Activated naive CD8-positive, alpha-beta T cell (primary cell): ENCODE measurements around the gene KCNH1.
"Not testable (repeated sequence)": the region's sequence is repeated elsewhere in the genome, so short reads cannot be mapped to it uniquely, and the experiment has no call there.

Experiments
- H3K27ac Mint-ChIP-seq: one replicate; pipeline ENCODE4 v1.8.0; 2021; ENCODE audit warnings: mixed read lengths
- H3K27me3 Mint-ChIP-seq: one replicate; pipeline ENCODE4 v1.8.0; 2021; ENCODE audit warnings: mixed read lengths
- H3K36me3 Mint-ChIP-seq: one replicate; pipeline ENCODE4 v1.8.0; 2021; ENCODE audit warnings: mixed read lengths
- H3K4me1 Mint-ChIP-seq: one replicate; pipeline ENCODE4 v1.8.0; 2021; ENCODE audit warnings: low read depth, mixed read lengths
- H3K4me3 Mint-ChIP-seq: one replicate; pipeline ENCODE4 v1.8.0; 2021; ENCODE audit warnings: mild to moderate bottlenecking, mixed read lengths
- H3K9me3 Mint-ChIP-seq: one replicate; pipeline ENCODE4 v1.8.0; 2021; ENCODE audit warnings: low read depth, mixed read lengths

KCNH1 gene

GRCh38 chr1:210992837-210993236, 141.1 kb downstream of the KCNH1 start:
- H3K9me3 Mint-ChIP-seq, result no peaks in the 10 kb centered on the region
- H3K27ac Mint-ChIP-seq, result no peak overlapping the region
- H3K36me3 Mint-ChIP-seq, result no peaks in the 10 kb centered on the region
- no peak overlapping the region for H3K4me3 Mint-ChIP-seq
- no peaks in the 10 kb centered on the region for H3K4me1 Mint-ChIP-seq
- H3K27me3 Mint-ChIP-seq, result peaks cover 15% of the 10 kb centered on the region

- no peaks in the 10 kb centered on the region for H3K36me3 Mint-ChIP-seq
Measured at GRCh38 chr1:210989905-210990304, 144.0 kb downstream of the KCNH1 start.

DNA sequence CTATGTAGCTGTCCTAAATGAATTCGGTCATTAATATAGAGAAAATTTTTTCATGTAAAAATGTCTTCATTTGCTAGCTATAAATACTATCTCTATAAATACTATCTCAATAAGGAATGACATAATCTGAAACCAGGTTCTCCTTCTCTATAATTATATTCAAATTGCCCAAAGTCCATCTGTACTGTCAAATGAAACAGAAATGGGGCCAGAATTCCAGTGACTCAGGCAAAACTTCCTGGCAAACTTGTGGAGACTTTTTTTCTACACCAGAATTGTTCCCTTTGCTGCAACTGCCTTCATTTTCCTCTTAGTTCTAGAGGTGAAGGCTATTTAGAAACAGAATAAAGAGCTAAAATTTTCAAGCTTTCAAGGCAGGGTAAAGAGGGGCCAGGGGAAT, 152.5 kb downstream of the KCNH1 start:
- no peak overlapping the region for H3K27ac Mint-ChIP-seq
- H3K27me3 Mint-ChIP-seq, result peaks cover 7% of the 10 kb centered on the region
- peaks cover 2% of the 10 kb centered on the region for H3K9me3 Mint-ChIP-seq
- H3K4me3 Mint-ChIP-seq, result no peak overlapping the region
- H3K4me1 Mint-ChIP-seq, result no peaks in the 10 kb centered on the region
- no peaks in the 10 kb centered on the region for H3K36me3 Mint-ChIP-seq

More at GRCh38 chr1:210989905-210990304, 144.0 kb downstream of the KCNH1 start:
- Mint-ChIP-seq H3K27ac (no peak overlapping the region), H3K4me3 (no peak overlapping the region), H3K4me1 (no peaks in the 10 kb centered on the region), H3K27me3 (peaks cover 16% of the 10 kb centered on the region), H3K9me3 (no peaks in the 10 kb centered on the region)

DNA sequence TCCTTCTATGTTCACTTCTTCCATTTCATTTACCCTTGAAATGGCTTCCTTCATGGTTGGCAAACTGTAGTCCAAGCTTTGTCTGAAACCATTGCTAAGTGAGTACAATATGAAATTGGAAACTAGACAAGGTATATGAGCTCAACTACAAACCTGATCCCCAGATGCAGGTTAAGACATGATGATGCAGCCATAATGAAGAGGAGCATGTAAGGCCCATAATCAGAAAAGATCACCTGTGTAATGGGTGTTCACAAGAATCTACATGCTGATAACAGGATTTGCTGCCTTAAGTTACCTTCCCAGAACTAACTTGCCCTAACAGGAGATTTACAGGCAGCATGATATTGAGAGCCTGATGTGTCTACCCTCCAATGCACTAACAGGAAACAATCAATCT, 153.9 kb downstream of the KCNH1 start:
- peaks cover 4% of the 10 kb centered on the region for H3K27me3 Mint-ChIP-seq
- no peaks in the 10 kb centered on the region for H3K36me3 Mint-ChIP-seq
- H3K4me1 Mint-ChIP-seq, result no peaks in the 10 kb centered on the region
- H3K9me3 Mint-ChIP-seq, result peaks cover 2% of the 10 kb centered on the region
- no peak overlapping the region for H3K4me3 Mint-ChIP-seq
- H3K27ac Mint-ChIP-seq, result no peak overlapping the region

DNA sequence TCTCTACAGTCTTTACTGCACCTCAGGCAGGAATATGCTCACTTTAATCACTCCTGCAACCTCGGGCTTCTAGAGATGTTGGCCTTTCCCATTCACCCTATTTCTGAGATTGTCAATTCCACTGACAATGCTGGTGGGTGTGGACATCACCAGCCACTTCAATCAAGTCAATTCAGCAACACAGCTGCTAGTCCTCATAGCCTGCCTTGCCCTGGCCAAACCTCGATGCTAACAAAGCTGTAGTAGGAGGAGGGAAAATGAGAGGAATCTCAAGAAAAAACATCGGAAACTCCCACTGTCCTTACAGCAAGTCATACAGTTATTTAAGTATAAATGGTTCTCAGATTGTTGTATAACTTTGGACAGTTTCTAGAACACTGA, 155.0 kb downstream of the KCNH1 start:
- Mint-ChIP-seq H3K4me3 (no peak overlapping the region), H3K36me3 (no peaks in the 10 kb centered on the region), H3K27me3 (peaks cover 5% of the 10 kb centered on the region), H3K4me1 (no peaks in the 10 kb centered on the region), H3K9me3 (peaks cover 2% of the 10 kb centered on the region), H3K27ac (no peak overlapping the region)

DNA sequence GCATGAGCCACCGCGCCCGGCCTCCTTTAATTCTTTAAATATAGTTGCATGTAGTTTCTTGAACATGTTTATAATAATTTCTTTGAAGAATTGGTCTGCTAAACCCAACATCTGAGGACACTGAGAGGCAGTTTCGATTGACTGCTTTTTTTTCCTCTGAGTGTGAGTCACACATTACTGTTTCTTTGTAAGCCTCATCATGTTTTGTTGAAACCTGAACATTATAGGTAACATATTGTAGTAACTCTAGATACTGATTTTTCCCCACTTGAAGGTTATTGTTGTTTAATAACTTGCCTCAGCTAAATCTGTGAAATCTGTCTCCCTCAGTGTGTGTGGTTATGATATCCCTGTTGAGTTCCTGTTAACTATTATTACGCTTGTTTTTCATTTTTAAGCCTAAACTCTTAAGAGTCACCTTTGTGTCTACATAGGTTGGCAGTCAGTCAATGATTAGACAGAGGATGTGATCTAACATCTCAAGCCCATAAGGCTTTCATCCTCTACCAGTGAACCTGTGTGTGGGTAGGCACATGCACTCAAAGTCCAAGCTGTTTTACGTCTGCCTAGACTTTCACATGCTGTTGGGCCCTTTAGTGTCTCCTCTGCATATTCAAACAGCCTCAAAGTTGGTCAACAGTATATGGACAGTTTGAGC, 155.5 kb downstream of the KCNH1 start:
- Mint-ChIP-seq H3K4me1 (no peaks in the 10 kb centered on the region), H3K4me3 (no peak overlapping the region), H3K9me3 (peaks cover 2% of the 10 kb centered on the region), H3K27ac (no peak overlapping the region), H3K27me3 (peaks cover 5% of the 10 kb centered on the region), H3K36me3 (no peaks in the 10 kb centered on the region)

GRCh38 chr1:210951279-210951678, 182.7 kb downstream of the KCNH1 start:
- no peaks in the 10 kb centered on the region for H3K4me1 Mint-ChIP-seq
- H3K4me3 Mint-ChIP-seq, result no peak overlapping the region
- H3K27ac Mint-ChIP-seq, result no peak overlapping the region
- H3K9me3 Mint-ChIP-seq, result no peaks in the 10 kb centered on the region
- no peaks in the 10 kb centered on the region for H3K36me3 Mint-ChIP-seq
- no peaks in the 10 kb centered on the region for H3K27me3 Mint-ChIP-seq

DNA sequence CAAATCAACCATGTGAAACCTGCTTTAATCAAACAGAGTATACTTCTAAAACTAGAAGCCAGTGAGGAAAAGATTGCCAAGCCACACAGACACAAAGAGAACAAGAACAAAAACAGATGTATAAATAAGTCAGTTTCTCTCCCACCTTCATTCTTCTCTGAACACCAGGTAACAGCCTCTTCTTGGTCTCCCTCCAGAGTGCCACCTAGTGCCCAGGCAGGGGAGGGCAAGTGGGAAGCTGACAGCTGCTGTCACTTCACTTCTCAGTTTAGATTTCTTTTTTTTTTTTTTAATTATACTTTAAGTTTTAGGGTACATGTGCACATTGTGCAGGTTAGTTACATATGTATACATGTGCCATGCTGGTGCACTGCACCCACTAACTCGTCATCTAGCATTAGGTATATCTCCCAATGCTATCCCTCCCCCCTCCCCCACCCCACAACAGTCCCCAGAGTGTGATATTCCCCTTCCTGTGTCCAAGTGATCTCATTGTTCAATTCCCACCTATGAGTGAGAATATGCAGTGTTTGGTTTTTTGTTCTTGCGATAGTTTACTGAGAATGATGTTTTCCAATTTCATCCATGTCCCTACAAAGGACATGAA, 183.9 kb downstream of the KCNH1 start:
- not testable (repeated sequence) for H3K27ac Mint-ChIP-seq, H3K4me1 Mint-ChIP-seq, H3K36me3 Mint-ChIP-seq, H3K27me3 Mint-ChIP-seq, H3K9me3 Mint-ChIP-seq, H3K4me3 Mint-ChIP-seq

DNA sequence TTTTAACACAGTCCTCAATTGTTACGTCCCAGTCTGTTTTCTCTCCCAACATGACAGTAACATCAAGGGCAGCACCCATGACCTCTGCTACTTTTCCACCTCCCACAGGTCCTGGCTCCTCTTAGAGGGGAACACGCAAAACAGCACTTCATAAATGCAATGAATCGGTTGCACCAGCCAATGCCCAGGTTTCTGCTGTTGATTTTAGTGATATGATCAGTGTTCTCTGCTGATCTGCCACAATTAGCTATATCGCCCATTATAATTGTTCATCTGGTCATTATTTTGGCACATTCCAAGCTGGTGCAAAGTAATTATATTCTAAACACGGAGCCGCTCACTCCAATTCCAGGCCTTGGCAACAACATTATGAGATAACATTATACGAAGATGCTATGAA, 184.5 kb downstream of the KCNH1 start:
- Mint-ChIP-seq H3K4me3 (no peak overlapping the region), H3K27me3 (no peaks in the 10 kb centered on the region), H3K4me1 (no peaks in the 10 kb centered on the region), H3K27ac (no peak overlapping the region), H3K36me3 (no peaks in the 10 kb centered on the region), H3K9me3 (no peaks in the 10 kb centered on the region)

GRCh38 chr1:210949039-210949438, 184.9 kb downstream of the KCNH1 start:
- H3K4me3 Mint-ChIP-seq, result no peak overlapping the region
- no peaks in the 10 kb centered on the region for H3K4me1 Mint-ChIP-seq
- H3K27ac Mint-ChIP-seq, result no peak overlapping the region
- H3K27me3 Mint-ChIP-seq, result no peaks in the 10 kb centered on the region
- no peaks in the 10 kb centered on the region for H3K36me3 Mint-ChIP-seq
- no peaks in the 10 kb centered on the region for H3K9me3 Mint-ChIP-seq

GRCh38 chr1:210944252-210944651, 189.7 kb downstream of the KCNH1 start:
- Mint-ChIP-seq H3K36me3 (no peaks in the 10 kb centered on the region), H3K9me3 (no peaks in the 10 kb centered on the region), H3K27ac (no peak overlapping the region), H3K4me3 (no peak overlapping the region), H3K4me1 (peaks cover 8% of the 10 kb centered on the region), H3K27me3 (no peaks in the 10 kb centered on the region)

- H3K27me3 Mint-ChIP-seq, result no peaks in the 10 kb centered on the region
- H3K27ac Mint-ChIP-seq, result no peak overlapping the region
- no peak overlapping the region for H3K4me3 Mint-ChIP-seq
- H3K9me3 Mint-ChIP-seq, result no peaks in the 10 kb centered on the region
- H3K4me1 Mint-ChIP-seq, result peaks cover 8% of the 10 kb centered on the region
- H3K36me3 Mint-ChIP-seq, result no peaks in the 10 kb centered on the region
Measured at GRCh38 chr1:210942513-210942912, 191.4 kb downstream of the KCNH1 start.

- Mint-ChIP-seq H3K36me3 (no peaks in the 10 kb centered on the region), H3K9me3 (no peaks in the 10 kb centered on the region), H3K4me1 (peaks cover 8% of the 10 kb centered on the region), H3K27me3 (no peaks in the 10 kb centered on the region), H3K27ac (no peak overlapping the region), H3K4me3 (no peak overlapping the region)
Measured at GRCh38 chr1:210940081-210940617, 193.8 kb downstream of the KCNH1 start.

DNA sequence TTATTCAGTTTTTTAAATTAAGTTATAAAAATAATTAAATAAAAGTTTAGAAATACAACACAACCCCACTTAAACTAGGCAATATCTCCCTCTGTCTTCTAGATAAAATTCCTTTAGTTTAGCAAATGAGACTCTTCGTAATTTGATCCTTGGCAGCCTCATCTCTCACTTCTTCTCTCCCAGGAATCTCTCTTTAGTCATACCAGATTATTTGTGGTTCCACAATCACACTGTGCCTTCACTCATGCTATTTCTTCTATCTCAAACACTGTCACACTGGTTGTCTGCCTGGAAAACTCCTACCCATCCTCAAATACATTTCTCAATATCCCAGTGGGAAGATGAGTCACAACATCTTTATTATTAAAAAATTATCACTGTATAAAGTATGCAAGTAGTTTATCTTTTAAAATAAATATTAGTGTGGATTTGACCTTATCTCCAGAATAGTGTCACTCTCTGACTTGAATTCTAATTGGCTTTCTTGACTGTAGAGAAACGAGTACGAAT, 195.5 kb downstream of the KCNH1 start:
- Mint-ChIP-seq H3K4me3 (no peak overlapping the region), H3K27me3 (no peaks in the 10 kb centered on the region), H3K4me1 (peaks cover 8% of the 10 kb centered on the region), H3K27ac (no peak overlapping the region), H3K9me3 (no peaks in the 10 kb centered on the region), H3K36me3 (no peaks in the 10 kb centered on the region)

GRCh38 chr1:210937846-210938245, 196.1 kb downstream of the KCNH1 start:
- Mint-ChIP-seq H3K27ac (no peak overlapping the region), H3K36me3 (no peaks in the 10 kb centered on the region), H3K9me3 (peaks cover under 1% of the 10 kb centered on the region), H3K4me3 (no peak overlapping the region), H3K4me1 (peaks cover 8% of the 10 kb centered on the region), H3K27me3 (no peaks in the 10 kb centered on the region)

GRCh38 chr1:210935905-210936304, 198.0 kb downstream of the KCNH1 start:
- no peak overlapping the region for H3K4me3 Mint-ChIP-seq
- no peaks in the 10 kb centered on the region for H3K36me3 Mint-ChIP-seq
- H3K27me3 Mint-ChIP-seq, result peaks cover 4% of the 10 kb centered on the region
- H3K9me3 Mint-ChIP-seq, result peaks cover 9% of the 10 kb centered on the region
- H3K27ac Mint-ChIP-seq, result no peak overlapping the region
- H3K4me1 Mint-ChIP-seq, result peaks cover 8% of the 10 kb centered on the region
